Activated CD8-positive, alpha-beta T cell treated with anti-CD3 and anti-CD28 coated beads for 36 hours (primary cell): ENCODE measurements around the gene DLL4. TPM values are rescaled to one million over a fixed set of nuclear protein-coding genes. Genes with fewer than 3 reads are reported as not detected.
"Not testable (repeated sequence)": the region's sequence is repeated elsewhere in the genome, so short reads cannot be mapped to it uniquely, and the experiment has no call there.

Source experiments
- ATAC-seq: fragments of 200-7000 bp; cut with Tn5 transposase; one replicate; pipeline ENCODE4 v1.10.0; 2021; ENCODE audit warnings: mild to moderate bottlenecking, moderate library complexity
- CTCF ChIA-PET: fragments of 350-600 bp; sonication (Branson Sonifier 250); formaldehyde crosslinking; loops from one replicate; lab custom pipeline; 2021; ENCODE audit warnings: antibody characterized with exemption; lab: Charles Lee
- POLR2A ChIA-PET: fragments of 350-600 bp; sonication (Branson Sonifier 250); formaldehyde crosslinking; loops from one replicate; lab custom pipeline; 2021; ENCODE audit warnings: antibody characterized with exemption; lab: Charles Lee
- DNase-seq: peaks from one replicate; pipeline ENCODE4 v3.0.0-alpha.2; 2020
- H3K27ac Mint-ChIP-seq: one replicate; pipeline ENCODE4 v1.8.0; 2021; ENCODE audit warnings: mild to moderate bottlenecking, mixed read lengths
- H3K27me3 Mint-ChIP-seq: one replicate; pipeline ENCODE4 v1.8.0; 2021; ENCODE audit warnings: mixed read lengths
- H3K36me3 Mint-ChIP-seq: one replicate; pipeline ENCODE4 v1.8.0; 2021; ENCODE audit warnings: low read depth, mixed read lengths
- H3K4me1 Mint-ChIP-seq: one replicate; pipeline ENCODE4 v1.8.0; 2021; ENCODE audit warnings: low read depth, mixed read lengths
- H3K4me3 Mint-ChIP-seq: one replicate; pipeline ENCODE4 v1.8.0; 2021; ENCODE audit warnings: mild to moderate bottlenecking, moderate library complexity, mixed read lengths
- H3K9me3 Mint-ChIP-seq: one replicate; pipeline ENCODE4 v1.8.0; 2021; ENCODE audit warnings: mixed read lengths
- intact Hi-C: fragments of 100-400 bp; cut with micrococcal nuclease; formaldehyde crosslinking; loops from one replicate; pipeline ENCODE4 v1.10.0; 2022
- total RNA-seq, 2 experiments: library from RNA; stranded (reverse); gene quantifications; one replicate each; pipeline ENCODE4 v1.2.3, GENCODE V29; 2021
- TF ChIP-seq, protein P1 (sequence below): fragments of 200-600 bp; IDR thresholded peaks from one replicate; pipeline ENCODE4 v1.8.0; 2022; ENCODE audit warnings: antibody characterized with exemption, mild to moderate bottlenecking

The DLL4 gene
- total RNA-seq, 2 experiments from 2014 or later, result not detected

DNA sequence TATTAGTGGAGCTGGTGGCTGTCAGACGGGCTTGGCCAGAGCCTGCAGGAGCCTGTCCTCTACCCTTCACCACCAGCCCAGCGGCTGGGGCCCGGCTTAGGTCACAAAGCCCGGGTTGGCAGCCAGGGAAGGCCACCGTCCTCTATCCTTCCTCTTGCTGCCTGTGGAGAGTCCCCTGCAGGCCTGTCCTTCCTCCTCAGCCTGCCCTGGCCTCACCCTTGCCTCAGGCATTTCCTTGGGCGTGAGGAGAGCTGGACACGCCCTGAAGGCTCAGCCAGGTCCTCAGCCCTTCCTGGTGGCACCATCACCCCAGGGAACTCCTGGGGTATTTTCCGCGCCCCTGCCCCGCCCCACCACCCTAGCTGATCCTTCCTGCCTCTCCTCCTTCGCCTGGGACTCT is 31.8 kb downstream of the DLL4 start:
- Mint-ChIP-seq H3K4me1 (peaks cover 6% of the 10 kb centered on the region), H3K4me3 (no peak overlapping the region), H3K27ac (no peak overlapping the region), H3K27me3 (no peaks in the 10 kb centered on the region), H3K36me3 (peaks cover 9% of the 10 kb centered on the region), H3K9me3 (no peaks in the 10 kb centered on the region)
- no peak for DNase-seq
- POLR2A ChIA-PET, result interaction anchor here (0.7 kb wide), 1 partner anchor 86 kb away, joined by 3 read pairs; no protein-coding TSS in a partner anchor
- CTCF ChIA-PET, result interaction anchor here (1.0 to 3.2 kb wide), 2 partner anchors 55 to 57 kb away, joined by 3 to 8 read pairs; no protein-coding TSS in a partner anchor
- ATAC-seq, result no peak
- intact Hi-C loops, result no loop called here
- TF ChIP-seq, protein P1, sequence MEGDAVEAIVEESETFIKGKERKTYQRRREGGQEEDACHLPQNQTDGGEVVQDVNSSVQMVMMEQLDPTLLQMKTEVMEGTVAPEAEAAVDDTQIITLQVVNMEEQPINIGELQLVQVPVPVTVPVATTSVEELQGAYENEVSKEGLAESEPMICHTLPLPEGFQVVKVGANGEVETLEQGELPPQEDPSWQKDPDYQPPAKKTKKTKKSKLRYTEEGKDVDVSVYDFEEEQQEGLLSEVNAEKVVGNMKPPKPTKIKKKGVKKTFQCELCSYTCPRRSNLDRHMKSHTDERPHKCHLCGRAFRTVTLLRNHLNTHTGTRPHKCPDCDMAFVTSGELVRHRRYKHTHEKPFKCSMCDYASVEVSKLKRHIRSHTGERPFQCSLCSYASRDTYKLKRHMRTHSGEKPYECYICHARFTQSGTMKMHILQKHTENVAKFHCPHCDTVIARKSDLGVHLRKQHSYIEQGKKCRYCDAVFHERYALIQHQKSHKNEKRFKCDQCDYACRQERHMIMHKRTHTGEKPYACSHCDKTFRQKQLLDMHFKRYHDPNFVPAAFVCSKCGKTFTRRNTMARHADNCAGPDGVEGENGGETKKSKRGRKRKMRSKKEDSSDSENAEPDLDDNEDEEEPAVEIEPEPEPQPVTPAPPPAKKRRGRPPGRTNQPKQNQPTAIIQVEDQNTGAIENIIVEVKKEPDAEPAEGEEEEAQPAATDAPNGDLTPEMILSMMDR, result no peak

DNA sequence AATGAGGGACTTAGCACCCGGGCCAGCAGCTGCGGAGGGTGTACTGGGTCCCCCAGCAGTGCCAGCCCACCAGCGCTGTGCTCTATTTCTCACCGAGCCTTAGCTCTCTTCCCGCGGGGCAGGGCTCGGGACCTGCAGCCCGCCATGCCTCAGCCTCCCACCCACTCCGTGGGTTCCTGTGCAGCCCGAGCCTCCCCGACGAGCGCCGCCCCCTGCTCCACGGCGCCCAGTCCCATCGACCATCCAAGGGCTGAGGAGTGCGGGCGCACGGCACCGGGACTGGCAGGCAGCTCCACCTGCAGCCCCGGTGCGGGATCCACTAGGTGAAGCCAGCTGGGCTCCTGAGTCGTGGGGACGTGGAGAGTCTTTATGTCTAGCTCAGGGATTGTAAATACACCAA is 32.6 kb downstream of the DLL4 start:
- H3K4me1 Mint-ChIP-seq, H3K4me3 Mint-ChIP-seq, H3K27me3 Mint-ChIP-seq, ATAC-seq, H3K36me3 Mint-ChIP-seq, intact Hi-C loops, H3K9me3 Mint-ChIP-seq, DNase-seq, POLR2A ChIA-PET, H3K27ac Mint-ChIP-seq: not testable (repeated sequence)
- CTCF ChIA-PET, result interaction anchor here (1.4 to 4.4 kb wide), 3 partner anchors 9 to 20 kb away, joined by 3 to 26 read pairs (median 4); partner anchors contain the start of gene CHAC1

DNA sequence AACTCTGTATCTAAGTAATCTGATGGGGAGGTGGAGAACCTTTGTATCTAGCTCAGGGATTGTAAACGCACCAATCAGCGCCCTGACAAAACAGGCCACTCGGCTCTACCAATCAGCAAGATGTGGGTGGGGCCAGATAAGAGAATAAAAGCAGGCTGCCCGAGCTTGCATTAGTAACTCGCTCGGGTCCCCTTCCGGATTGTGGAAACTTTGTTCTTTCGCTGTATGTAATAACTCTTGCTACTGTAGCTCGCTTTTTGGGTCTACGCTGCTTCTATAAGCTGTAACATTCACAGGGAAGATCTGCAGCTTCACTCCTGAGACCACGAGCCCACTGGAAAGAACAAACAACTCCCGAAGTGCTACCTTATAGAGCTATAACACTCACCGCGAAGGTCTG is 33.2 kb downstream of the DLL4 start:
- CTCF ChIA-PET, result interaction anchor here (1.4 to 4.4 kb wide), 3 partner anchors 9 to 20 kb away, joined by 3 to 26 read pairs (median 4); partner anchors contain the start of gene CHAC1
- H3K4me1 Mint-ChIP-seq, H3K9me3 Mint-ChIP-seq, H3K27me3 Mint-ChIP-seq, H3K27ac Mint-ChIP-seq, DNase-seq, ATAC-seq, intact Hi-C loops, POLR2A ChIA-PET, H3K4me3 Mint-ChIP-seq, H3K36me3 Mint-ChIP-seq: not testable (repeated sequence)

DNA sequence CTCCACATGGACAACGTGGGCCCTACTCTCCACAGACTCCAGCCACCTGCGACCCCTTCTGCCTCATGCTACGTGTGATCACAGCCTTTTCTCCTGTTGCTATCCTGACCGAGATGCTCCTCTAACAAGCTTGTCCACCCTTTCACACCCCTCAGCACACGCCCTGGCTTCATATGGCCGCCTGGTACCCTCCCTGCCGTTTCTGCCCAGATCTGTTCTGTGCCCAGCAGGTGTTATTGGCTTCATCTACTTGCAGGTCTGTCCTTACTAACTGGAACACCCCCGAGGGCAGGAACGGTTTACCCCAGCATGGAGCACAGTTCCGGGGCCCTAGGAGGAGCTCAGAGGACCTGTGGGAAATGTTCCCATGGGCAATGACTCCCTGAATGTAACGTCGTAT is 34.1 kb downstream of the DLL4 start:
- ChIA-PET POLR2A (no interaction called here), CTCF (interaction anchor here (1.4 to 4.4 kb wide), 3 partner anchors 12 to 21 kb away, joined by 4 to 26 read pairs (median 6); no protein-coding TSS in a partner anchor)
- Mint-ChIP-seq H3K4me1 (no peaks in the 10 kb centered on the region), H3K4me3 (no peak overlapping the region), H3K36me3 (no peaks in the 10 kb centered on the region), H3K9me3 (no peaks in the 10 kb centered on the region), H3K27ac (no peak overlapping the region), H3K27me3 (no peaks in the 10 kb centered on the region)
- TF ChIP-seq, protein P1, result no peak
- no peak for DNase-seq
- intact Hi-C loops, result no loop called here
- ATAC-seq, result no peak

DNA sequence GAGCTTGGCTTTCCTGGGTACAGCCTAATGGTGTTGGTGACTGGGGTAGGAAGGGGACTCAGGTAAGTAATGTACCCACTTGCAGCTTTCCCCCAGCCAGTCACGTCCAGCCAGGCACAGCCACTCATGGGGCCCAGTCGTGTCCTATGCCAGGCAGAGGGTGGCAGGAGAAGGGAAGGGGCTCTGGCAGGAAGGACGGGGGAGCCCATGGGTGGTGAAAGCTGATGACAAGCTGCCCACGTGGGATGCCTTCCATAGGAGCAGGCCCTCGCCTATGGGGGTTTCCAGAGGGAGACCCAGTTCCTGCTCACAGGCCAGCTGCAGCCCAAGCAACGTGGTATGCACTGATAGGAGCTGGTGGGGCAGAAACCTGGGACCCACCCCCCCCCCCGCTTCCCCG is 34.9 kb downstream of the DLL4 start:
- DNase-seq (no peak), ATAC-seq (no peak)
- ChIA-PET CTCF (interaction anchor here (1.0 to 4.4 kb wide), 4 partner anchors 15 to 37 kb away, joined by 3 to 26 read pairs (median 5); no protein-coding TSS in a partner anchor), POLR2A (interaction anchor here (0.7 to 1.5 kb wide), 4 partner anchors 11 to 61 kb away, joined by 3 to 4 read pairs (median 3); no protein-coding TSS in a partner anchor)
- TF ChIP-seq, protein P1, result no peak
- H3K27ac Mint-ChIP-seq, result no peak overlapping the region
- H3K4me1 Mint-ChIP-seq, result no peaks in the 10 kb centered on the region
- H3K9me3 Mint-ChIP-seq, result no peaks in the 10 kb centered on the region
- no peak overlapping the region for H3K4me3 Mint-ChIP-seq
- intact Hi-C loops, result no loop called here
- no peaks in the 10 kb centered on the region for H3K27me3 Mint-ChIP-seq
- no peaks in the 10 kb centered on the region for H3K36me3 Mint-ChIP-seq

DNA sequence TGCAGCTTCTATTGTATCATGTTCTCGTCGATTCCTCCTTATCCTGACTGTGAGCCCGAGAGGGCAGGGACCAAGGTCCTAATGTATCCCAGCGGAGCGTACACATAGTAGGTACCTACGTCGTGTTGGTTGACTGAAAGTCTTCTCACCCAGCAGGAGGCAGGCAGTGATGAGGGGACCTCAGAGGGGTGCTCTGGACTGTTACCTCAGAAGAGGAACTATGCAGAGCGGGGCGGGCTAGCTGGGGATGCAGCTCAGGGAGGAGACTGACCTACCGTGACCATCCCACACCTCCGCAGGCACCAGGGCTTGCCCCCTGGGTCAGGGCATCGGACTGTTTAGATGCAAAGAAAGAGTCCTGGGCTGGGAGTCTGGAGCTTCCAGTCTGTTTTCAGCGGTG is 35.5 kb downstream of the DLL4 start:
- ChIA-PET CTCF (interaction anchor here (0.9 to 4.4 kb wide), 9 partner anchors 12 to 106 kb away, joined by 3 to 26 read pairs (median 3); no protein-coding TSS in a partner anchor), POLR2A (interaction anchor here (0.7 to 1.5 kb wide), 4 partner anchors 12 to 62 kb away, joined by 3 to 4 read pairs (median 3); no protein-coding TSS in a partner anchor)
- H3K27ac Mint-ChIP-seq, result no peak overlapping the region
- H3K27me3 Mint-ChIP-seq, result no peaks in the 10 kb centered on the region
- H3K4me3 Mint-ChIP-seq, result no peak overlapping the region
- intact Hi-C loops, result no loop called here
- no peaks in the 10 kb centered on the region for H3K4me1 Mint-ChIP-seq
- H3K36me3 Mint-ChIP-seq, result no peaks in the 10 kb centered on the region
- DNase-seq (no peak), ATAC-seq (no peak)
- TF ChIP-seq, protein P1, result no peak
- no peaks in the 10 kb centered on the region for H3K9me3 Mint-ChIP-seq
